ENCODE measurements around the gene FOXA1. TPM values are rescaled to one million over a fixed set of nuclear protein-coding genes. Genes with fewer than 3 reads are reported as not detected.

The FOXA1 gene
- total and polyA plus RNA-seq, 11 donors, result not detected

DNA sequence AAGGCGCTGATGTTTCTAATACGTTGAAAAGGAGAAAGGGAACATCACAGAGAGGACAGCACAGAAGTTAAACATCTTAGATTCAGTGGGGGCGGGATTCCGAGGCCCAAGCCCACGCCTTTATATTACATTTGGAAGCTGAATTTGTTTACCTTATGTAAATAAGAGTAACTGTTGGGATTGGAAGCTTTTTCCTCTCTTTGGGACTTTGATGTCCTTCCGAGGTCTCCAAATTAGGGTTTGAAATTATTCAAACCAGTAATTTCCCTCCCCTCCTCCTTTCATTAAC is 6.4 kb downstream of the FOXA1 start:
- Histone ChIP-seq H3K27me3 (peaks cover 80 to 100% (median 99%) of the 10 kb centered on the region in 9 donors), H3K4me1 (peaks cover 0 to 41% (median 2%) of the 10 kb centered on the region in 12 donors), H3K36me3 (no peaks in the 10 kb centered on the region), H3K9me3 (no peaks in the 10 kb centered on the region), H3K27ac (no peak overlapping the region), H3K4me3 (no peak overlapping the region)
- TF ChIP-seq POLR2A (IDR thresholded peaks at IDR 0.05), result no peak
- TF ChIP-seq, protein P1, sequence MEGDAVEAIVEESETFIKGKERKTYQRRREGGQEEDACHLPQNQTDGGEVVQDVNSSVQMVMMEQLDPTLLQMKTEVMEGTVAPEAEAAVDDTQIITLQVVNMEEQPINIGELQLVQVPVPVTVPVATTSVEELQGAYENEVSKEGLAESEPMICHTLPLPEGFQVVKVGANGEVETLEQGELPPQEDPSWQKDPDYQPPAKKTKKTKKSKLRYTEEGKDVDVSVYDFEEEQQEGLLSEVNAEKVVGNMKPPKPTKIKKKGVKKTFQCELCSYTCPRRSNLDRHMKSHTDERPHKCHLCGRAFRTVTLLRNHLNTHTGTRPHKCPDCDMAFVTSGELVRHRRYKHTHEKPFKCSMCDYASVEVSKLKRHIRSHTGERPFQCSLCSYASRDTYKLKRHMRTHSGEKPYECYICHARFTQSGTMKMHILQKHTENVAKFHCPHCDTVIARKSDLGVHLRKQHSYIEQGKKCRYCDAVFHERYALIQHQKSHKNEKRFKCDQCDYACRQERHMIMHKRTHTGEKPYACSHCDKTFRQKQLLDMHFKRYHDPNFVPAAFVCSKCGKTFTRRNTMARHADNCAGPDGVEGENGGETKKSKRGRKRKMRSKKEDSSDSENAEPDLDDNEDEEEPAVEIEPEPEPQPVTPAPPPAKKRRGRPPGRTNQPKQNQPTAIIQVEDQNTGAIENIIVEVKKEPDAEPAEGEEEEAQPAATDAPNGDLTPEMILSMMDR (IDR thresholded peaks at IDR 0.05), result no peak
- no peak for DNase-seq
- 12 to 15% (median 14%) methylated on average over 6 of the region's 6 CpGs for WGBS, 4 donors
- no peak for ATAC-seq
- intact Hi-C loops (cut with DNase I), result no loop called here

- Histone ChIP-seq H3K27me3 (peaks cover 80 to 100% (median 98%) of the 10 kb centered on the region in 9 donors), H3K36me3 (no peaks in the 10 kb centered on the region), H3K9me3 (no peaks in the 10 kb centered on the region), H3K4me1 (peaks cover 0 to 45% (median 3%) of the 10 kb centered on the region in 12 donors), H3K27ac (no peak overlapping the region), H3K4me3 (peak overlapping the region in 1 of 12 donors; percentile 10)
- WGBS, 4 donors, result 2 to 3% (median 3%) methylated on average over 43 to 63 of the region's 63 CpGs
- ATAC-seq, result no peak
- TF ChIP-seq, protein P1 (IDR thresholded peaks at IDR 0.05), result no peak
- TF ChIP-seq POLR2A (IDR thresholded peaks at IDR 0.05), result no peak
- intact Hi-C loops (cut with DNase I), result no loop called here
- DNase-seq, result peak in 1 of 5 donors; percentile 36
Observed at GRCh38 chr14:37587881-37588666, 7.0 kb downstream of the FOXA1 start.

- ATAC-seq (no peak), DNase-seq (no peak)
- Histone ChIP-seq H3K27me3 (peaks cover 72 to 98% (median 94%) of the 10 kb centered on the region in 9 donors), H3K36me3 (no peaks in the 10 kb centered on the region), H3K4me3 (no peak overlapping the region), H3K9me3 (no peaks in the 10 kb centered on the region), H3K4me1 (peaks cover 0 to 41% (median 3%) of the 10 kb centered on the region in 12 donors), H3K27ac (no peak overlapping the region)
- TF ChIP-seq, protein P1 (IDR thresholded peaks at IDR 0.05), result no peak
- no peak for TF ChIP-seq POLR2A (IDR thresholded peaks at IDR 0.05)
- WGBS, 4 donors, result 6 to 9% (median 7%) methylated on average over 4 of the region's 4 CpGs
- intact Hi-C loops (cut with DNase I), result no loop called here
Observed at GRCh38 chr14:37587131-37587803, 7.8 kb downstream of the FOXA1 start.

DNA sequence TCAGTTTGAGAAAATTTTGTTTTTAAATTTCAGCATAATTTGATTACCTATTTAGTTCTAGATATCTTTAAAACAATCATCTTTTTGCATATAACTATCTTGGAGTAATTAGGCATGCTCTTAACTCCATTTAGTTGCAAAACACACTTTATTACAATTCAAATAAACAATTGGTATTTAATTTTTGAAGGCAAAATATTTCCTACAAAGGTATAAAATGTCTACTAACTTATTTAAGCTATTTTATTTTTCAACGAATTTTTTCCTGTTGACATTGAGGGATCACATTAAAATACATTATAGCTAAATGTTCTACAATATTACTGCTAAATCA is 8.3 kb downstream of the FOXA1 start:
- DNase-seq (no peak), ATAC-seq (no peak)
- TF ChIP-seq, protein P1 (IDR thresholded peaks at IDR 0.05), result no peak
- TF ChIP-seq POLR2A (IDR thresholded peaks at IDR 0.05), result no peak
- 1 to 2% (median 2%) methylated on average over 1 of the region's 1 CpG for WGBS, 4 donors
- no peak overlapping the region for H3K4me3 ChIP-seq
- no peaks in the 10 kb centered on the region for H3K36me3 ChIP-seq
- H3K27me3 ChIP-seq, result peaks cover 67 to 98% (median 93%) of the 10 kb centered on the region in 9 donors
- peaks cover 0 to 36% (median 3%) of the 10 kb centered on the region in 12 donors for H3K4me1 ChIP-seq
- H3K27ac ChIP-seq, result no peak overlapping the region
- no peaks in the 10 kb centered on the region for H3K9me3 ChIP-seq
- intact Hi-C loops (cut with DNase I), result no loop called here

All from heart left ventricle (tissue), 16 donors.